Fibroblast of lung (primary cell): ENCODE data around the gene CLDN19. TPM values are rescaled to one million over a fixed set of nuclear protein-coding genes. Genes with fewer than 3 reads are reported as not detected.
A peak's percentile ranks its signal among the peaks of the same experiment; 100 is the strongest.
"Not testable (repeated sequence)": the region's sequence is repeated elsewhere in the genome, so short reads cannot be mapped to it uniquely, and the experiment has no call there.

Source experiments
- DNase-seq, 2 donors: peaks; one replicate each; pipeline versions ENCODE4 v3.0.0 to v3.0.0-alpha.2; 2010; ENCODE audit warnings: low read depth in 2 of 2
- H2AFZ ChIP-seq: 2 replicates; pipeline ENCODE4 v1.5.1; 2012; ENCODE audit warnings: low read length, control low read depth, inconsistent platforms
- H3K27ac ChIP-seq: 2 replicates; pipeline ENCODE4 v1.5.1; 2011; ENCODE audit warnings: low read length, control low read depth; ENCODE audit not compliant: insufficient read depth
- H3K27me3 ChIP-seq: 2 replicates; pipeline ENCODE4 v1.5.1; 2011; ENCODE audit warnings: mild to moderate bottlenecking, low read length; ENCODE audit not compliant: control insufficient read depth, insufficient read depth
- H3K36me3 ChIP-seq: 2 replicates; pipeline ENCODE4 v1.5.1; 2011; ENCODE audit warnings: low read length; ENCODE audit not compliant: control insufficient read depth, insufficient read depth
- H3K4me1 ChIP-seq: 2 replicates; pipeline ENCODE4 v1.5.1; 2011; ENCODE audit warnings: low read length; ENCODE audit not compliant: control insufficient read depth, insufficient read depth; ENCODE audit errors: extremely low read depth
- H3K4me2 ChIP-seq: 2 replicates; pipeline ENCODE4 v1.5.1; 2011; ENCODE audit warnings: low read length, control low read depth; ENCODE audit not compliant: insufficient read depth; ENCODE audit errors: extremely low read depth
- H3K4me3 ChIP-seq, 4 experiments: fragments of 200-600 bp in 1 of 4; sonication (generic) in 1 of 4; replicated peaks in 1 of 4; 2 replicates each; pipeline ENCODE4 v1.5.1; 2011 to 2016; ENCODE audit warnings: low read length in 4 of 4, low read depth in 3 of 4, mild to moderate bottlenecking in 3 of 4, control low read depth in 2 of 4, inconsistent platforms in 1 of 4, mixed read lengths in 1 of 4; ENCODE audit not compliant: insufficient read depth in 1 of 4; ENCODE audit errors: control extremely low read depth in 1 of 4
- H3K79me2 ChIP-seq: 2 replicates; pipeline ENCODE4 v1.5.1; 2012; ENCODE audit warnings: mild to moderate bottlenecking, low read length, inconsistent platforms; ENCODE audit not compliant: control insufficient read depth, insufficient read depth
- H3K9ac ChIP-seq: 2 replicates; pipeline ENCODE4 v1.5.1; 2011; ENCODE audit warnings: mild to moderate bottlenecking, low read length, control low read depth; ENCODE audit not compliant: insufficient read depth
- H3K9me3 ChIP-seq: 2 replicates; pipeline ENCODE4 v1.5.1; 2012; ENCODE audit warnings: low read depth, low read length; ENCODE audit not compliant: control insufficient read depth, insufficient read depth
- H4K20me1 ChIP-seq: 2 replicates; pipeline ENCODE4 v1.5.1; 2011; ENCODE audit warnings: low read length; ENCODE audit not compliant: control insufficient read depth, insufficient read depth; ENCODE audit errors: extremely low read depth
- CTCF ChIP-seq, 2 donors: IDR thresholded peaks in 1 of 2; conservative IDR thresholded peaks in 1 of 2; 1 replicate in 1 of 2; 2 replicates in 1 of 2; pipeline ENCODE4 v1.5.1; 2011 to 2012; ENCODE audit warnings: low read length in 2 of 2, control low read depth in 1 of 2, inconsistent platforms in 1 of 2, low read depth in 1 of 2, mild to moderate bottlenecking in 1 of 2
- EZH2 ChIP-seq: IDR thresholded peaks from 2 replicates; pipeline ENCODE4 v1.5.1; 2012; ENCODE audit warnings: low read length, control low read depth, mild to moderate bottlenecking; ENCODE audit errors: missing control alignments
- polyA plus RNA-seq, 2 donors: library from polyadenylated mRNA; depleted of rRNA in 1 of 2; stranded (reverse) in 1 of 2; unstranded in 1 of 2; fragments of >200 nt; gene quantifications; 2 replicates each; pipeline ENCODE4 v1.2.1, GENCODE V29; 2011 to 2012; ENCODE audit warnings: missing spikeins in 1 of 2
- total RNA-seq: library from RNA; depleted of rRNA; stranded (reverse); fragments of >200 nt; gene quantifications from 2 replicates; pipeline ENCODE4 v1.2.1, GENCODE V29; 2014

Gene CLDN19
- total and polyA plus RNA-seq, 2 donors (not counting 1 experiment from before 2014, with no cell fraction given) = not detected

GRCh38 chr1:42756956-42757891, 17.2 kb upstream of the CLDN19 start:
- Histone ChIP-seq H3K4me3 (no peak overlapping the region), H3K9ac (no peak overlapping the region), H4K20me1 (no peaks in the 10 kb centered on the region), H2AFZ (no peak overlapping the region), H3K4me1 (peaks cover 2% of the 10 kb centered on the region), H3K9me3 (no peaks in the 10 kb centered on the region), H3K79me2 (peaks cover 1% of the 10 kb centered on the region), H3K27me3 (no peaks in the 10 kb centered on the region), H3K4me2 (no peak overlapping the region), H3K36me3 (peaks cover 31% of the 10 kb centered on the region), H3K27ac (no peak overlapping the region)
- peak; percentile 64 to 70 for DNase-seq
- no peak for TF ChIP-seq EZH2
- peak; percentile 62 to 76 for TF ChIP-seq CTCF (conservative IDR thresholded peaks at IDR 0.05 in 1 of 2, IDR thresholded peaks at IDR 0.05 in 1 of 2; ENCODE audit: low read depth in 1 of 2, low read length in 2 of 2)

- Histone ChIP-seq H3K27me3 (no peaks in the 10 kb centered on the region), H3K27ac (peak overlapping the region; percentile 17), H3K36me3 (peaks cover 40% of the 10 kb centered on the region), H4K20me1 (no peaks in the 10 kb centered on the region), H3K4me1 (peaks cover 2% of the 10 kb centered on the region), H2AFZ (no peak overlapping the region), H3K4me3 (no peak overlapping the region), H3K4me2 (peak overlapping the region; percentile 11), H3K79me2 (no peaks in the 10 kb centered on the region), H3K9me3 (no peaks in the 10 kb centered on the region), H3K9ac (no peak overlapping the region)
- TF ChIP-seq EZH2 = no peak
- TF ChIP-seq CTCF (conservative IDR thresholded peaks at IDR 0.05 in 1 of 2, IDR thresholded peaks at IDR 0.05 in 1 of 2; ENCODE audit: low read depth in 1 of 2, low read length in 2 of 2) = no peak
- DNase-seq = peak; percentile 63 to 69
These were observed 13.0 kb upstream of the CLDN19 start for GRCh38 chr1:42753070-42753469.

GRCh38 chr1:42752284-42752683, 12.2 kb upstream of the CLDN19 start:
- no peak overlapping the region for H3K27ac ChIP-seq
- no peaks in the 10 kb centered on the region for H3K79me2 ChIP-seq
- no peak overlapping the region for H3K9ac ChIP-seq
- TF ChIP-seq EZH2 = no peak
- no peak for TF ChIP-seq CTCF (conservative IDR thresholded peaks at IDR 0.05 in 1 of 2, IDR thresholded peaks at IDR 0.05 in 1 of 2; ENCODE audit: low read depth in 1 of 2, low read length in 2 of 2)
- no peak overlapping the region for H2AFZ ChIP-seq
- H3K4me1 ChIP-seq = peaks cover 2% of the 10 kb centered on the region
- H3K4me2 ChIP-seq = no peak overlapping the region
- no peaks in the 10 kb centered on the region for H3K27me3 ChIP-seq
- peaks cover 45% of the 10 kb centered on the region for H3K36me3 ChIP-seq
- DNase-seq = no peak
- H4K20me1 ChIP-seq = peaks cover 2% of the 10 kb centered on the region
- no peaks in the 10 kb centered on the region for H3K9me3 ChIP-seq
- no peak overlapping the region for H3K4me3 ChIP-seq

GRCh38 chr1:42751511-42752070, 11.6 kb upstream of the CLDN19 start:
- H3K27ac ChIP-seq, H3K9ac ChIP-seq, H4K20me1 ChIP-seq, H3K4me1 ChIP-seq, H3K4me3 ChIP-seq, H3K4me2 ChIP-seq, H2AFZ ChIP-seq, DNase-seq, H3K79me2 ChIP-seq, H3K27me3 ChIP-seq, H3K9me3 ChIP-seq: not testable (repeated sequence)
- peaks cover 45% of the 10 kb centered on the region for H3K36me3 ChIP-seq
